Measurements from ENCODE around the gene ZNF275.
"Not testable (repeated sequence)": the region's sequence is repeated elsewhere in the genome, so short reads cannot be mapped to it uniquely, and the experiment has no call there.

Gene ZNF275

DNA sequence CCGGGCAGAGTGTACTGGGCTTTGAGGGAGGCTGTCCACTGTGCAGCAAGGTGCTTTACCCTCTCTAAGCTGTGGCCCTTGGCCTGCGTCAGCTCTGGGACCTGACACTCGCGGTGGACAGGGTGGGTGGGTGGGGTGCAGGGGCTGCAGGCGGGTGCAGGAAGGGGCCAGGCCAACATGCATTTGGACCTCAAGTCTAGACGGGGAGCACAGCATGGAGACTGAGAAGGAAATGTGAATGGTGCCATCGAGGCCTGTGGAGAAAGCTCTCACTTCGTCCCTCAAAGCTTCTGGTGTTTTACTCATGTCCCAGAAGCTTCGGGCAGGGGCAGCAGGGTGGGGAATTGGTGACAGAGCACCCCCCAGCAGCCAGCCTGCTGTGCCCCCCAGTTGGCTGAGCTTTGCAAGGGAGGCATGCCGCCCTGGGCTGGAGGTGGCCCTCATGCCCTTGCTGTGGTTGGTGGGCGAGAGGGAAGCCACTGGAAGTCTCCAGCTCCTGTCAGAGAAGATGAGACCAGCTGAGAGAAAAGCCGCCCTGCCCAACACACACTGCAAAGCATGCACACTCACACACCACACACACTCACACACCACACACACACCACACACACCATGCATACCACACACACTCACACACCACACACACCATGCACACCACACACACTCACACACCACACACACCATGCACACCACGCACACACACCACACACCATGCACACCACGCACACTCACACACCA is 54.9 kb downstream of the ZNF275 start:
- no peak for DNase-seq

DNA sequence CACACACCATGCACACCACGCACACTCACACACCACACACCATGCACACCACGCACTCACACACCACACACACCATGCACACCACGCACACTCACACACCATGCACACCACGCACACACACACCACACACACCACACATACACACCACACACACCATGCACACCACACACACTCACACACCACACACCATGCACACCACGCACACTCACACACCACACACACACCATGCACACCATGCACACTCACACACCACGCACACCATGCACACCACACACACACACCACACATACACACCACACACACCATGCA is 55.5 kb downstream of the ZNF275 start:
- DNase-seq, result not testable (repeated sequence)

DNA sequence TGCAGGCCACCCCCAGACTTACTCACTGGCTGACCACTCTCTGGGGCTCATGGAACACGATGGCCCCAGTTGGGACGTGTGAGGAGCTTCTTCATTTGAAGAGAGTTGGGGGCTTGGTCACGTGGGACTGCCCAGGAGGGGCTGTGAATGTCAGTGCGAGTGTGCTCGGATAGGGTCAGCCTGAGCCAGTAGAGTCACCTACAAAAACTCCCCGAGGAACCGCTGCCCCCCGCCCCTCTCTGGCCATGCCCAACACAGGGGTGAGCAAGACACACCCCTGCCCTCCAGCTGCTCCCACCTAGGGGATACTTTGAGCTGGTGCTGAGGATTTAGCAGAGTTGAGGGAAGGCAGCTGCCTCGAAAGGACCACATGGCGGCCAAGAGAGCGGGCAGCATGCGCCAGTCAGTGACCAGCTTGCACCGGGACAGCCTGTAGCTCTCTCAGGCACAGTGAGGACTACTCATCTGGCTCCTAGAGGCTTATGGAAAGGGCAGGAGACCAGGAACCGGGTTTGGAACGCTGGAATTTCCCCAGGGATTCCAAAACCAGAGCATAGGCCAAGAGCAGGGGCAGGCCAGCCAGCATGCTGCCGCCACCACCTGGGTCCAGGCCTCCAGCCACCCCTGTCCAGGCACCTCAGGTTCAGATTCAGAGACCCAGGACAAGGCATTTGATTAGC is 58.8 kb downstream of the ZNF275 start:
- no peak for DNase-seq

DNA sequence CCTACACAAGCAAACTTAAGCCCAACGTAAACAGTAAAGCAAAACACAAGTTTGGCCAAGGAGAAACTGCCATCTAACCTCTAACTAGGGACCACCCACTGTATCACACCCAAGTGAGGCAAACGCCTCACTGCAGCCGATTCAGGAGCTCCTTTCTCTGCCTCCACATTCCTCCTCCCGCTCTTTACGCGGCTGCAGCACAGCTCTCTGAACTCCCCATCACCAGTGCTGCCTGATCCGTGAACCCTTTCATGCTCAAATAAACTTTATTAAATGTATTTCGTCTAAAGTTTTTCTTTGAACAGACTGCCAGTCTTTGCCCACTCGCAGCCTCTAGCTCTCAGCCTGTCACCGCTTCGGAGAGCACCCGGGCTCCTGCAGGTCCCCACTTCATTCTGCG is 60.7 kb downstream of the ZNF275 start:
- no peak for DNase-seq

DNA sequence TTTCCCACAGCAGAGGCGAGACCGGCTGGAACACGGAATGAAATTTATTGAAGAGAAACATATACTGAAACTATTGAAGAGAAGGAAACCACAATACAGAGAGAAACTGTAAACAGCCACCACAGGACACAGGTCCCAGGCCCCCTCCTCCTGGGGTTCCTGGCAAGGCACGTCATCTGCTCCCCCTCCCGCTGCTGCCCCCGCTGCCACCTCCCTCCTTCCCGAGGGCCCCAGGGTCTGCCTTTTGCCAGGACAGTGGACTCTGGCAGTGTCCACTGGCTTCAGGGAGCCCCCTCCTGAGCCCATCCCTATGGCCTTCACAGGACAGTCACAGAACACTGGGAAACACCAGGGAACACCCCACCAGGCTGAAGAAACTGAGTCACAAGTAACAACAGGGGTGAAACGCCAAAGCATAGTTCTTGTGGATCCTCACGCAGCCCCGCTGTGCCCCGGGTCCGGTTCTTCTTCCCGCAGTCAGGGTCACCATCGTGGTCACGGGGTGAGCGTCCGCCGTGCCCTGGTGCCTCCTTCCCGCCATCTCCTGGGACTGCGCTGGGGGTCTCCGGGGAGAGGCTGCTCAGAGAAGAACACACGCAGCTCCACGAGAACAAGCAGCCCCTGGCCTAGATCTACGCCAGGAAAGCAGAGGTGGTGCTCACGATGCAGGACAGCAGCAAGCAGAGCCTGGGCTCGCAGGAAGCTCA is 61.8 kb downstream of the ZNF275 start:
- no peak for DNase-seq

DNA sequence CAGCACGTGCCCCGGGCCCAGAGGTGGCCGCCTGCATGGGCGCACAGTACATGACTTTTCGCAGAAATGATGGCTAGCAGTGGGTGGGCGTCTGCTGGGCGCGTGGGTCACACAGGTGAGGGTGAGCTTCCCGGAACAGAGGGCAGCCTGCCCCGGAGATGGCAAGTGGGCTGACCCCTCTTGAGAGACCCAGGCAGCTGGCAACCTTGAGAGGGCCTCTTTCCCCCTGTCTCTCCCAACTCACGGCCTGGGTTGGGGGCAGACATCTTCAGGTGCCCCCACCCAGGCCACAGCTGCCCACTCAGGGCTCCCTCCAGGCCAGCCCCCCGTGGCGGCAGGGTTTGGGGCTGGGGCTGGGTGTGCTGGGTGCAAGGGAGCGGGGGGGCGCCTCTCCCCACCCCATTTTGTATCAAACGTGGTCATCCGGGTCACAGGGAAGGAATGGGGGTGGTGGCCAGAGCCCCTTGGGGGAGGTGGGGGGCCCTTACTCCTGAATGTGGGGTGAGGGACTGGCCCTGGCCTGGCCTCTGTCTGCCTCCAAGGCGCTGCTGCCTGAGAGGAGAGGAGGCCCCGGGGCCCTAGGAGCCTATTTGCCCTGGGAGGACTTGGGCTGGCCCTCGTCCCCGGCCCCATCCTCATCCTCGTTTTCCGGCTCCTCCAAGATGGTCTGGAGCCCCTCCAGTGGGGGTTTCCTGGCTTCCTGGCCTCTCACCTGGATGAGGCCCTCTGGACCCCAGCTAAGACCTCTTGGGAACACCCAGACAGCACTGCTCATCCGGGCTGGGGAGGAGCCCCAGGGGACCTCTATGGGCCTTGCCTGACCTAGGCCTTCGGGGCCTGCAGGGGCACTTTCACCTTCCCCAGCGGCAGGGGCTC is 62.6 kb downstream of the ZNF275 start:
- DNase-seq, result no peak

DNA sequence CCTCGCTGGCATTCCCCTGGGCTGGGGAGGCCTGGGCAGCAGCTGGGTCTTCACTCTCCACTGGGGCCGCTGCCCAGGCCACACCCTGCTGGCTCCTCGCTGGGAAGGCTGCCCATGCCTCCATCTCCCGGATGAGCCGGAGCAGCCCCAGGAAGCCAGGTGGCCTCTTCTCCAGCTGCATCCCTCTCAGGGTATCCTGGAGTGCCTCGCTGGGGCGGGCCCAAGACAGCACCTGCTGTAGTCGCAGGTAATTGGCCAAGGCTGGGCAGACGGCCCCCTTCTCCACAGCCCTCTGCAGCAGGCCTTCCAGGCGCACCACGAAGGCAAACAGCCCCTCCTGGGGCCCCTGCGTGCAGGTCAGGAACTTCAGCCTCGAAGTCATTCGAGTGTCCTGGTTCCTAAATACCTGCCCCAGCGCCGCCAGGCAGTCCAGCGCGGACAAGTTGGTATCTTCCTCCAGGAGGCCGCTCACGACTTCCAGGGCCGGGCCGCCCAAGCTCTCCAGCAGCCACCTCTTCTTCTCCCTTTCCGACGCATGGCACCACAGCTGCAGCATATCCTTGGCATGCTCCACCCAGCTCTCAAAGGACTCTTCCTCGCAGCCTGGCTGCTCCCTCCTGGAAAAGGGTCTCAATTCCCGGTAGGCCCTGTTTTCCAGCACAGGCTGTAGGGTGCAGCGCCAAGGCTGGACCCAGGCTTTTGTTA is 63.5 kb downstream of the ZNF275 start:
- DNase-seq, result no peak

DNA sequence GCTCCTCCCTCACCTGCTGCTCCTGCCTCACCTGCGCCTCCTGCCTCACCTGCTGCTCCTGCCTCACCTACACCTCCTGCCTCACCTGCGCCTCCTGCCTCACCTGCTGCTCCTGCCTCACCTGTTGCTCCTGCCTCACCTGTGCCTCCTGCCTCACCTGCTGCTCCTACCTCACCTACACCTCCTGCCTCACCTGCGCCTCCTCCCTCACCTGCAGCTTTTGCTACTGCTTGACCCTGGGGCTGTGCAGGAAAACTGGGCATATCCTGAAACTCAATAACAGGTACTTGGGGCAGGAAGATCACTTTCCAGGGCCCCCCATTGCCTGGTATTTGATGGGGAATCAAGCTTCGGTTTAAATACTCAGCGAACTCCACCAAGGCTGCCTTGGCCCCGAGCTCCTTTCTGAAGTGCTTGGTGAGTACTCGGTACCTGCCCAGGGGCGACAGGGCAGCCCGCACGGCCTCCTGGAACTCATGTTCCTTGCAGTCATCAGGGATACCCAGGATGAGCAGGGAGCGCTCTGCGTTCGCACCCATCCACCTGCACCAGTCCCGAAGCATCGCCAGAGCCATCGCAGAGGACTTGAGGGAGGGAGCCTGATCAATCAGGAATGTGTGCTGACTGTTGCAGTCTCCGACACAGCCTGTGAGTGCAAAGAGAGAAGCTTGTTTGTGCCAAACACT is 64.5 kb downstream of the ZNF275 start:
- no peak for DNase-seq

DNA sequence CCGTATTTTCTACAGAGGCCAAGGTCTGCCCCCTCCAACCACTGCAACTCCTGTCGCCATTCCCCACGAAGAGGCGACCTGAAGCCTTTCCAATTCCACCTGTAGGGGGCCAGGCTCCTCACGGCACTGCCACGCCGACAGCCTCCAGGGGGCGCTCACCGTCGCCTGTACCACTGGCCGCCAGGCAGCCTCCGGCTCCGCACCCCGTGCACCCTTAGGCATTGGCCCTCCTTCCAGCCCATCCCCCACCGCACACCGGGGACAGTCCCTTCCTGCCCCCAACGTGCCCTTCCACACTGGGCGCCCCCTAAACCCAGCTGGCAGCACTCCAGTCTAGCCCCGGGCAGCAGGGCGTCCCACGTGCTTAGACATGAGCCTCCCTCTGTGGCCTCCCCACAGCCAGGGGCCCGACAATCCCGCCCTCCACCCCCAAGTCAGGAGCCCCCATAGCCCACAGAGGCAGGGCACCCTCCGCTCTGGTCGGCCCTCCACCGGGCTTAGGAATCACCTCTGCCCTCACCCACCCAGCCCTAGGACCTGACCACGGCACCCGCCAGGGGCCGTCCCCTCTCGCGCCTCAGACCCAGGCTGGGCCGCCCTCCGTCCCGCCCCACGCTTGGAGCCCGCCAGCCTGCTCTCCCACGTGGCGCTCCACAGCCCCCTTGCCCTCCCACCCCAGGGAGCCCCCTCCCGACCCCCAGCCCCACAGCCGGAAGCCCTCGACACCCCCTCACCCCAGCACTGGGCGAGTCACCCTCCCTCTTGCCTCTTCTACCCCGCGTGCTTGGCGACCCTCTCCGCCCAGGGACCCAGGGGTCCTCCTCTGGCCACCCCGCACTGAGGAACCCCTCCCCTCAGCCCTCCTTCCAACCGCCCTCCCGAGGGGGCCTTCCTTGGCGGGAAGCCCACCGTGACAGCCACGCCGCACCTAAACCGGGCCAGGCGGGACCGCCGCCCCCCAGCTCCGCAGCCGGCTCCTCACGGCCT is 66.5 kb downstream of the ZNF275 start:
- no peak for DNase-seq

DNA sequence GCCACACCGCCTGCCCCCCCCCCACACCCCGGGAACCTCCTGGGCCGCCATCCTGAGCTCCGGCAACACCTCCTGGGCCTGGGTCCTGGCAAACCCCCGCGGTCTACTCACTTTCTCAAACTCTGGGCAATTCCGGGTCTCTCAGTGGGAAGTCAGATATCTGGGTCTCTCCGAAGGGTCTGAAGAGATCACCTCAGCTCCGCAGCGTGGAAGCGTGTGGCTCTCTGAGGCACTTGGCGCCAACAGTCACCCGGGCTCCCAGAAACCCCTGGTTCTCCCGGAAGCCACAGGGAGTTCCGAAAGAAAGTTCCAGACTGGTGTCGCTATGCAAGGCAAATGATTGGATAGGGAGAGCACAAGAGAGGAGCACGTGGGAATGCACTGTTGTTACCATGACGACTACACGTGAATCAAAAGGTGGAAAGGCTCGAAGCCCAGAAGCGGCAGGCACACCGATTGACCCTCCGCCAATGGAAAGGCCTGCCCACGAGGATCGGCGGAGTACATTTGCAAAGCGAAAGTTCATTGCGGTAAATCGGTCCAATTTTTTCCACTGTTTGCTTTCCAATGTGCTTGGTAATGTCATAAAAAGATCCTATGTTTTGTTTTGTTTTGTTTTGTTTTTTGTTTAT is 67.3 kb downstream of the ZNF275 start, which contains the start of gene PNMA6E:
TSS of gene PNMA6E (minus strand) at position 218 of the 632 bp plus-strand sequence. CDS start 2,501 bp downstream, outside the sequence.
- no peak for DNase-seq
